Fibroblast of lung (primary cell): ENCODE results near the gene TFG. TPM values are rescaled to one million over a fixed set of nuclear protein-coding genes. Genes with fewer than 3 reads are reported as not detected.

ENCODE experiments used
- DNase-seq, 2 donors: peaks; one replicate each; pipeline versions ENCODE4 v3.0.0 to v3.0.0-alpha.2; 2010; ENCODE audit warnings: low read depth in 2 of 2
- H2AFZ ChIP-seq: 2 replicates; pipeline ENCODE4 v1.5.1; 2012; ENCODE audit warnings: low read length, control low read depth, inconsistent platforms
- H3K27ac ChIP-seq: 2 replicates; pipeline ENCODE4 v1.5.1; 2011; ENCODE audit warnings: low read length, control low read depth; ENCODE audit not compliant: insufficient read depth
- H3K27me3 ChIP-seq: 2 replicates; pipeline ENCODE4 v1.5.1; 2011; ENCODE audit warnings: mild to moderate bottlenecking, low read length; ENCODE audit not compliant: control insufficient read depth, insufficient read depth
- H3K36me3 ChIP-seq: 2 replicates; pipeline ENCODE4 v1.5.1; 2011; ENCODE audit warnings: low read length; ENCODE audit not compliant: control insufficient read depth, insufficient read depth
- H3K4me1 ChIP-seq: 2 replicates; pipeline ENCODE4 v1.5.1; 2011; ENCODE audit warnings: low read length; ENCODE audit not compliant: control insufficient read depth, insufficient read depth; ENCODE audit errors: extremely low read depth
- H3K4me2 ChIP-seq: 2 replicates; pipeline ENCODE4 v1.5.1; 2011; ENCODE audit warnings: low read length, control low read depth; ENCODE audit not compliant: insufficient read depth; ENCODE audit errors: extremely low read depth
- H3K4me3 ChIP-seq, 4 experiments: fragments of 200-600 bp in 1 of 4; sonication (generic) in 1 of 4; replicated peaks in 1 of 4; 2 replicates each; pipeline ENCODE4 v1.5.1; 2011 to 2016; ENCODE audit warnings: low read length in 4 of 4, low read depth in 3 of 4, mild to moderate bottlenecking in 3 of 4, control low read depth in 2 of 4, inconsistent platforms in 1 of 4, mixed read lengths in 1 of 4; ENCODE audit not compliant: insufficient read depth in 1 of 4; ENCODE audit errors: control extremely low read depth in 1 of 4
- H3K79me2 ChIP-seq: 2 replicates; pipeline ENCODE4 v1.5.1; 2012; ENCODE audit warnings: mild to moderate bottlenecking, low read length, inconsistent platforms; ENCODE audit not compliant: control insufficient read depth, insufficient read depth
- H3K9ac ChIP-seq: 2 replicates; pipeline ENCODE4 v1.5.1; 2011; ENCODE audit warnings: mild to moderate bottlenecking, low read length, control low read depth; ENCODE audit not compliant: insufficient read depth
- H3K9me3 ChIP-seq: 2 replicates; pipeline ENCODE4 v1.5.1; 2012; ENCODE audit warnings: low read depth, low read length; ENCODE audit not compliant: control insufficient read depth, insufficient read depth
- H4K20me1 ChIP-seq: 2 replicates; pipeline ENCODE4 v1.5.1; 2011; ENCODE audit warnings: low read length; ENCODE audit not compliant: control insufficient read depth, insufficient read depth; ENCODE audit errors: extremely low read depth
- EZH2 ChIP-seq: IDR thresholded peaks from 2 replicates; pipeline ENCODE4 v1.5.1; 2012; ENCODE audit warnings: low read length, control low read depth, mild to moderate bottlenecking; ENCODE audit errors: missing control alignments
- polyA plus RNA-seq, 2 donors: library from polyadenylated mRNA; depleted of rRNA in 1 of 2; stranded (reverse) in 1 of 2; unstranded in 1 of 2; fragments of >200 nt; gene quantifications; 2 replicates each; pipeline ENCODE4 v1.2.1, GENCODE V29; 2011 to 2012; ENCODE audit warnings: missing spikeins in 1 of 2
- total RNA-seq: library from RNA; depleted of rRNA; stranded (reverse); fragments of >200 nt; gene quantifications from 2 replicates; pipeline ENCODE4 v1.2.1, GENCODE V29; 2014
- TF ChIP-seq, protein P1 (sequence below), 2 donors: IDR thresholded peaks in 1 of 2; conservative IDR thresholded peaks in 1 of 2; 1 replicate in 1 of 2; 2 replicates in 1 of 2; pipeline ENCODE4 v1.5.1; 2011 to 2012; ENCODE audit warnings: low read length in 2 of 2, control low read depth in 1 of 2, inconsistent platforms in 1 of 2, low read depth in 1 of 2, mild to moderate bottlenecking in 1 of 2

Gene TFG
- total and polyA plus RNA-seq, 2 donors (not counting 1 experiment from before 2014, with no cell fraction given), result 60.6 to 174 TPM

DNA sequence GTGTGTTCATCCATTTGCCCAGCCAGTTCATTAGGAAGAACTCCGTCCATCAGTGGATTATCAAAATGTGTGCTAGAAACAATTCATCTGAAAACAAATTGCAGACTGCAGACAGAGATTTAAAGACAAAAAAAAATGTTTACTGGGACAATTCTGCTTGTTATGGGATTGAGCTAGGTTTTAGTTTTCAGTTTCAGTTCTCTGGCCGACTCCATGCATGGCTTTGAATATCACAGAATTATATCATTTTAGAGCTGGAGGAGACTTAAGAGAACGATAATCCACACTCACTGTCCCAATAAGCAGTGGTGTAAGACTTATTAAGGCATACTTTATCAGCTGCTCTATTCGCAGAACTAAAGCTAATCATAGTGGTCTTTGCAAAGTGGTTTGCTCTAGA is 51.1 kb downstream of the TFG start:
- Histone ChIP-seq H2AFZ (no peak overlapping the region), H3K4me2 (peak overlapping the region; percentile 32), H3K27me3 (no peaks in the 10 kb centered on the region), H3K79me2 (no peaks in the 10 kb centered on the region), H4K20me1 (no peaks in the 10 kb centered on the region), H3K4me3 (peak overlapping the region in 1 of 4 experiments; percentile 14), H3K36me3 (no peaks in the 10 kb centered on the region), H3K9me3 (no peaks in the 10 kb centered on the region), H3K4me1 (no peaks in the 10 kb centered on the region), H3K9ac (no peak overlapping the region), H3K27ac (no peak overlapping the region)
- DNase-seq, result no peak
- TF ChIP-seq, protein P1, sequence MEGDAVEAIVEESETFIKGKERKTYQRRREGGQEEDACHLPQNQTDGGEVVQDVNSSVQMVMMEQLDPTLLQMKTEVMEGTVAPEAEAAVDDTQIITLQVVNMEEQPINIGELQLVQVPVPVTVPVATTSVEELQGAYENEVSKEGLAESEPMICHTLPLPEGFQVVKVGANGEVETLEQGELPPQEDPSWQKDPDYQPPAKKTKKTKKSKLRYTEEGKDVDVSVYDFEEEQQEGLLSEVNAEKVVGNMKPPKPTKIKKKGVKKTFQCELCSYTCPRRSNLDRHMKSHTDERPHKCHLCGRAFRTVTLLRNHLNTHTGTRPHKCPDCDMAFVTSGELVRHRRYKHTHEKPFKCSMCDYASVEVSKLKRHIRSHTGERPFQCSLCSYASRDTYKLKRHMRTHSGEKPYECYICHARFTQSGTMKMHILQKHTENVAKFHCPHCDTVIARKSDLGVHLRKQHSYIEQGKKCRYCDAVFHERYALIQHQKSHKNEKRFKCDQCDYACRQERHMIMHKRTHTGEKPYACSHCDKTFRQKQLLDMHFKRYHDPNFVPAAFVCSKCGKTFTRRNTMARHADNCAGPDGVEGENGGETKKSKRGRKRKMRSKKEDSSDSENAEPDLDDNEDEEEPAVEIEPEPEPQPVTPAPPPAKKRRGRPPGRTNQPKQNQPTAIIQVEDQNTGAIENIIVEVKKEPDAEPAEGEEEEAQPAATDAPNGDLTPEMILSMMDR (conservative IDR thresholded peaks at IDR 0.05 in 1 of 2, IDR thresholded peaks at IDR 0.05 in 1 of 2; ENCODE audit: low read depth in 1 of 2, low read length in 2 of 2), result no peak
- no peak for TF ChIP-seq EZH2

DNA sequence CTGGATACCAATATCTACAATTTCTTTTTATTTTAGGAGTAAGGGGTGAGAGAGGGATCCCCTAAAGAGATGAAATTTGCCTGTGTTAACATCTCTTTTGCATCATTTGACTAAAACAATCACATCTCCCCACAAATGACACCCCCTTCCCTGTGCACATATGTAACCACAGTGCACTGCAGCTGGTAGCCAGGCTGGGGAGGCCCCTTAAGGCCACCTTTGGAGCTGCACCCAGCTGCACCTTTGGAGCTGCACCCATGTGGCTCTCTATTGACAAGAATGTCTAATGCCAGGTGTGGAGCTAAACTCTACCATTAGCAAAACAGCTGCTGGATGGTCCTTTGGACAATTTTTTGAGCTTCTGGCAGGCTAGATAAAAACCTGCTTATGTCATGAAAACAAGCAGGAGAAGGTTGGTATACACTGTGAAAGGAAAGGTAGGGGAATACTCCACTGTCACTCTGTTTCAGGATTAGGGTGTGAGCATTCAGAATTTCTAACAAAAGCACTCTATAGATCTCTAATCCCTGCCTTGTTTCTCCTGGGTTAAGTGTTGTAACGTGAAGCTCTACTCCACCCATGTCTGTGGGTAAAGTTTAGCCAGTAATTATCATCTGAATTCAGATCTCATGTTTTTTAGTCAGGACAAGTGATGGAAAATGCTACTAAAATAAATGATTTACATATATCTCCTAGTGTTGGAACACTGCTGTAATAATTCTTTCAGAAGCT is 52.1 kb downstream of the TFG start:
- TF ChIP-seq EZH2, result no peak
- TF ChIP-seq, protein P1 (conservative IDR thresholded peaks at IDR 0.05 in 1 of 2, IDR thresholded peaks at IDR 0.05 in 1 of 2; ENCODE audit: low read depth in 1 of 2, low read length in 2 of 2), result peak in 1 of 2 donors; percentile 8
- H3K4me1 ChIP-seq, result no peaks in the 10 kb centered on the region
- no peaks in the 10 kb centered on the region for H3K9me3 ChIP-seq
- H3K79me2 ChIP-seq, result no peaks in the 10 kb centered on the region
- no peak overlapping the region for H2AFZ ChIP-seq
- H3K27ac ChIP-seq, result no peak overlapping the region
- DNase-seq, result no peak
- H3K36me3 ChIP-seq, result no peaks in the 10 kb centered on the region
- no peak overlapping the region for H3K9ac ChIP-seq
- H3K27me3 ChIP-seq, result no peaks in the 10 kb centered on the region
- H3K4me2 ChIP-seq, result no peak overlapping the region
- H4K20me1 ChIP-seq, result no peaks in the 10 kb centered on the region
- H3K4me3 ChIP-seq, result no peak overlapping the region

DNA sequence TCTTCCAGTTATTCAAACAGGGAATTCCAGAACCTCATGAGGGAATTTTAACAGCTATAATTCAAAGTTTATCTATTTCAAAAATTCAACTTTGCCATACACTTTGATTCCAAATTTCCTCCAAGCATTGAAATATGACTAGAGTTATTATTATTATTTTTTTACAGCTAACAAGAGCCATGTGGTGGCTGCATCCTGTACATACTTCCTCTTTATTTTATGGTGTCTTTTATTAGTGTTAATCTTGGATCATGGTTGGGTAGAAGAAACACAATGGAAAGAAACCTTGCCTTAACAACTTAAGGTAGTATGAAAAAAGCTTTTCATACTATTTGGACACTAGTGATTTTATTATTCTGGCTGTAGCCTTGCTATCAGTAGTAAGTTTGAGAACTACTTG is 52.7 kb downstream of the TFG start:
- Histone ChIP-seq H2AFZ (no peak overlapping the region), H4K20me1 (no peaks in the 10 kb centered on the region), H3K4me2 (no peak overlapping the region), H3K4me3 (no peak overlapping the region), H3K36me3 (no peaks in the 10 kb centered on the region), H3K9me3 (no peaks in the 10 kb centered on the region), H3K4me1 (no peaks in the 10 kb centered on the region), H3K27me3 (no peaks in the 10 kb centered on the region), H3K9ac (no peak overlapping the region), H3K79me2 (no peaks in the 10 kb centered on the region), H3K27ac (no peak overlapping the region)
- no peak for DNase-seq
- TF ChIP-seq, protein P1 (conservative IDR thresholded peaks at IDR 0.05 in 1 of 2, IDR thresholded peaks at IDR 0.05 in 1 of 2; ENCODE audit: low read depth in 1 of 2, low read length in 2 of 2), result no peak
- no peak for TF ChIP-seq EZH2
